GM23248 (cell line): ENCODE measurements around the gene DRC1. TPM values are rescaled to one million over a fixed set of nuclear protein-coding genes. Genes with fewer than 3 reads are reported as not detected.
"Not testable (repeated sequence)": the region's sequence is repeated elsewhere in the genome, so short reads cannot be mapped to it uniquely, and the experiment has no call there.

Source experiments
- DNase-seq: peaks from one replicate; pipeline ENCODE4 v3.0.0-alpha.2; 2015
- H2AFZ ChIP-seq: fragments of 200-600 bp; sonication (generic); 2 replicates; pipeline ENCODE4 v1.6.1; 2016; ENCODE audit warnings: antibody characterized with exemption
- H3F3A ChIP-seq: fragments of 200-600 bp; sonication (generic); 2 replicates; pipeline ENCODE4 v1.6.1; 2016; ENCODE audit warnings: mild to moderate bottlenecking, antibody characterized with exemption, mixed run types; ENCODE audit not compliant: insufficient read depth
- H3K27ac ChIP-seq: fragments of 200-600 bp; sonication (generic); 2 replicates; pipeline ENCODE4 v1.5.1; 2016; ENCODE audit warnings: mild to moderate bottlenecking
- H3K27me3 ChIP-seq: fragments of 200-600 bp; sonication (generic); replicated peaks from 2 replicates; pipeline ENCODE4 v1.6.1; 2016; ENCODE audit warnings: mild to moderate bottlenecking; ENCODE audit not compliant: insufficient read depth
- H3K36me3 ChIP-seq: fragments of 200-600 bp; sonication (generic); 2 replicates; pipeline ENCODE4 v1.6.1; 2016; ENCODE audit warnings: low read depth, mild to moderate bottlenecking
- H3K4me1 ChIP-seq: fragments of 200-600 bp; sonication (generic); 2 replicates; pipeline ENCODE4 v1.6.1; 2016; ENCODE audit warnings: mild to moderate bottlenecking; ENCODE audit not compliant: insufficient read depth
- H3K4me2 ChIP-seq: fragments of 200-600 bp; sonication (generic); one replicate; pipeline ENCODE4 v1.6.1; 2016; ENCODE audit warnings: mild to moderate bottlenecking; ENCODE audit not compliant: unreplicated experiment
- H3K4me3 ChIP-seq: fragments of 200-600 bp; sonication (generic); 2 replicates; pipeline ENCODE4 v1.5.1; 2016; ENCODE audit warnings: mild to moderate bottlenecking
- H3K79me2 ChIP-seq: fragments of 200-600 bp; sonication (generic); 2 replicates; pipeline ENCODE4 v1.6.1; 2016; ENCODE audit warnings: mild to moderate bottlenecking; ENCODE audit not compliant: insufficient read depth
- H3K9ac ChIP-seq: fragments of 200-600 bp; sonication (generic); 2 replicates; pipeline ENCODE4 v1.6.1; 2016; ENCODE audit warnings: mild to moderate bottlenecking
- H3K9me2 ChIP-seq: fragments of 200-600 bp; sonication (generic); 2 replicates; pipeline ENCODE4 v1.6.1; 2016; ENCODE audit warnings: mixed run types, mild to moderate bottlenecking, moderate library complexity; ENCODE audit not compliant: insufficient read depth
- H3K9me3 ChIP-seq: fragments of 200-600 bp; sonication (generic); one replicate; pipeline ENCODE4 v1.6.1; 2017; ENCODE audit warnings: low read depth
- H4K20me1 ChIP-seq: fragments of 200-600 bp; sonication (generic); 2 replicates; pipeline ENCODE4 v1.6.0; 2016; ENCODE audit not compliant: insufficient read depth
- EZH2 ChIP-seq: fragments of 200-600 bp; sonication (generic); IDR thresholded peaks from 2 replicates; pipeline ENCODE4 v1.6.1; 2018; ENCODE audit warnings: antibody characterized with exemption, mild to moderate bottlenecking; ENCODE audit not compliant: insufficient read depth, poor library complexity, severe bottlenecking
- EZH2phosphoT487 ChIP-seq: fragments of 200-600 bp; sonication (generic); IDR thresholded peaks from 2 replicates; pipeline ENCODE4 v1.6.1; 2018; ENCODE audit warnings: antibody characterized with exemption, moderate library complexity, mild to moderate bottlenecking, low read depth; ENCODE audit not compliant: insufficient read depth
- WGBS, 2 experiments: methylation state at CpG; one replicate each; pipeline ENCODE4 v1.1.6; 2015 to 2017; ENCODE audit warnings: low lambda C conversion rate in 2 of 2, low coverage in 1 of 2; ENCODE audit errors: missing lambda C conversion rate in 2 of 2; 5-methylcytosine and 5-hydroxymethylcytosine counted together
- in situ Hi-C: fragments of 300-500 bp; cut with MboI; formaldehyde crosslinking; loops from 2 replicates; pipeline ENCODE4 v1.15.0; 2020
- polyA plus RNA-seq: library from polyadenylated mRNA; unstranded; fragments of >200 nt; fragmentation: Nextera tagmentation; extraction: Ambion mirVana; gene quantifications from 2 replicates; pipeline ENCODE4 v1.2.1, GENCODE V29; 2016
- total RNA-seq: library from RNA; depleted of rRNA; stranded (reverse); fragments of >200 nt; shearing (Covaris generic); gene quantifications from 2 replicates; pipeline ENCODE4 v1.2.3, GENCODE V29; 2014

DRC1 gene
- total and polyA plus RNA-seq, 2 experiments from 2014 or later, result not detected

DNA sequence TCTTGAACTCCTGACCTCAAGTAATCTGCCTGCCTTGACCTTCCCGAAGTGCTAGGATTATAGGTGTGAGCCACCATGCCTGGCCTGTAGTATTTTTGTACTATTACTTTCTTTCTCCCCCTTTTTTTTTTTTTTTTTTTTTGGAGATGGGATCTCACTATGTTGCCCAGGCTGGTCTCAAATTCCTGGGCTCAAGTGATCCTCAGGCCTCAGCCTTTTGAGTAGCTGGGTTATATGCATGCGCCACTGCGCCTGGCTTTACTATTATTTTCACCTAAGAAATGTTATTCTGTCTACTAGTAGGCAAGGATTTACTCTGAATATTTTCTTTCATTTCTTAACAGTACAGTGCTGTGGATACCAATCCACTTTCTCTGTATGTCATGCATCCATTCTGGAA is 37.8 kb upstream of the DRC1 start:
- H3K4me2 ChIP-seq, result no peak overlapping the region

DNA sequence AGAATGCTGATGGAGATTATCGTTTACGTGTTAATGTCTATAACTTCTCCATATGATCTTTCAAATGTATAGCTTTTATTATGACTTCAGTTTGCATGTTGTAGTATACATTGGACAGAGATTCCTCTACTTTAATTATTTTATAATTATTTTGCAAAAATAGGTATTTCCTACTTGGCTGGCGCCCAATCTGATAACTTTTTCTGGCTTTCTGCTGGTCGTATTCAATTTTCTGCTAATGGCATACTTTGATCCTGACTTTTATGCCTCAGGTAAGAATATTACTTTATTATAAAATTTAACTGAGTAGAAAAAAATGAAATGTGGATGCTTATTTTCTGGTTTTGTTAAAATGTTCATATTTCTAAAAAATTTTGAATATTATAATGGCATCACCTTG is 37.1 kb upstream of the DRC1 start:
- WGBS, 2 experiments, result 98 to 99% methylated on average over 4 of the region's 4 CpGs
- H3K9me2 ChIP-seq, result no peaks in the 10 kb centered on the region
- no peaks in the 10 kb centered on the region for H3K9me3 ChIP-seq
- no peak overlapping the region for H3K4me3 ChIP-seq
- H3K36me3 ChIP-seq, result peaks cover 16% of the 10 kb centered on the region
- no peak overlapping the region for H3K27ac ChIP-seq
- DNase-seq, result no peak
- H3K79me2 ChIP-seq, result peaks cover 64% of the 10 kb centered on the region
- H3K9ac ChIP-seq, result no peak overlapping the region
- H4K20me1 ChIP-seq, result peaks cover 5% of the 10 kb centered on the region; the same call in 1 of the 2 replicates
- H3K4me1 ChIP-seq, result 0 out of 2 replicates have a peak, but pooled peaks cover 7% of the 10 kb centered on the region
- H2AFZ ChIP-seq, result no peak overlapping the region
- no peaks in the 10 kb centered on the region for H3F3A ChIP-seq
- no peaks in the 10 kb centered on the region for H3K27me3 ChIP-seq
- TF ChIP-seq EZH2, result no peak
- TF ChIP-seq EZH2phosphoT487, result no peak
- in situ Hi-C loops, result no loop called here
- H3K4me2 ChIP-seq, result no peak overlapping the region

More for the DNA sequence above, 37.8 kb upstream of the DRC1 start:
- in situ Hi-C loops, result no loop called here
- no peak for TF ChIP-seq EZH2
- no peak for TF ChIP-seq EZH2phosphoT487
- Histone ChIP-seq H3K27me3 (no peaks in the 10 kb centered on the region), H3K27ac (no peak overlapping the region), H3K79me2 (peaks cover 71% of the 10 kb centered on the region), H3K9me3 (no peaks in the 10 kb centered on the region), H3K36me3 (peaks cover 16% of the 10 kb centered on the region), H3K4me3 (no peak overlapping the region), H4K20me1 (peaks cover 5% of the 10 kb centered on the region; the same call in 1 of the 2 replicates), H3K9ac (no peak overlapping the region), H3F3A (no peaks in the 10 kb centered on the region), H3K4me1 (0 out of 2 replicates have a peak, but pooled peaks cover 7% of the 10 kb centered on the region), H2AFZ (no peak overlapping the region), H3K9me2 (no peaks in the 10 kb centered on the region)
- no peak for DNase-seq
- WGBS, 2 experiments, result 47 to 49% methylated on average over 3 of the region's 3 CpGs

DNA sequence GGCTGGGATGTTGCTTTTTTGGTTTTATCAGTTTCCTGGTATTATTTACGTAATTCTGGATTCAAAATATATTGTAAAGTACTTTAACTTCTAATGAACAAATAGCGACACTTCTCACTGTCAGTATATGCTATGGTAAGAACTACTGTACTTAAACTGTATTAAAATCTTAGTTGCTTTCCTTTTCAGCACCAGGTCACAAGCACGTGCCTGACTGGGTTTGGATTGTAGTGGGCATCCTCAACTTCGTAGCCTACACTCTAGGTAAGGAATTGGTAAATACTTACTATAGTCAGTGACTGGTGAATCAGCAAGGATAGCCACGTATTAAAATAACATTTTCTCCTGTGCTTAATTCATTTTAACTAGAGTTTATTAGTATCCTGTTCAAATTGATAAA is 34.8 kb upstream of the DRC1 start:
- H3K36me3 ChIP-seq, result peaks cover 16% of the 10 kb centered on the region
- no peaks in the 10 kb centered on the region for H3F3A ChIP-seq
- H3K4me1 ChIP-seq, result 0 out of 2 replicates have a peak, but pooled peaks cover 7% of the 10 kb centered on the region
- H3K9ac ChIP-seq, result no peak overlapping the region
- no peak for DNase-seq
- 81 to 83% methylated on average over 5 of the region's 5 CpGs for WGBS, 2 experiments
- no peak overlapping the region for H2AFZ ChIP-seq
- H3K4me3 ChIP-seq, result no peak overlapping the region
- peaks cover 41% of the 10 kb centered on the region for H3K79me2 ChIP-seq
- H3K4me2 ChIP-seq, result no peak overlapping the region
- H3K27ac ChIP-seq, result no peak overlapping the region
- H4K20me1 ChIP-seq, result peaks cover 5% of the 10 kb centered on the region; the same call in 1 of the 2 replicates
- no peaks in the 10 kb centered on the region for H3K27me3 ChIP-seq
- no peaks in the 10 kb centered on the region for H3K9me2 ChIP-seq
- TF ChIP-seq EZH2phosphoT487, result no peak
- no peak for TF ChIP-seq EZH2
- H3K9me3 ChIP-seq, result no peaks in the 10 kb centered on the region
- in situ Hi-C loops, result no loop called here

DNA sequence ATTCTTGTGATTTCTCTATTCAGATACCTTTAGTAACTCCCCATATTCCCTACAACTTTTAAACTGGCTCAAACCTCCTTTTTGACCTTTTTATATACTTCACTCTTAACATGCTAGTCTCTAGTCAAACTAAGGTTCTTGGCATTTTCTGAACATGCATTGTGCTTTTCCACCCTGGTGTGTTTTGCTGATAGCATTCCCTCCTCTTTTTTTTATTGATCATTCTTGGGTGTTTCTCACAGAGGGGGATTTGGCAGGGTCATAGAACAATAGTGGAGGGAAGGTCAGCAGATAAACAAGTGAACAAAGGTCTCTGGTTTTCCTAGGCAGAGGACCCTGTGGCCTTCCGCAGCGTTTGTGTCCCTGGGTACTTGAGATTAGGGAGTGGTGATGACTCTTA is 32.1 kb upstream of the DRC1 start:
- 63 to 94% methylated on average over 2 of the region's 2 CpGs for WGBS, 2 experiments
- H3F3A ChIP-seq, H3K4me2 ChIP-seq, H3K9me3 ChIP-seq, H4K20me1 ChIP-seq, H3K4me1 ChIP-seq, H3K27me3 ChIP-seq, H3K4me3 ChIP-seq, DNase-seq, H3K27ac ChIP-seq, H2AFZ ChIP-seq, H3K9ac ChIP-seq, H3K9me2 ChIP-seq, in situ Hi-C loops: not testable (repeated sequence)
- peaks cover 24% of the 10 kb centered on the region for H3K36me3 ChIP-seq
- H3K79me2 ChIP-seq, result peaks cover 14% of the 10 kb centered on the region

DNA sequence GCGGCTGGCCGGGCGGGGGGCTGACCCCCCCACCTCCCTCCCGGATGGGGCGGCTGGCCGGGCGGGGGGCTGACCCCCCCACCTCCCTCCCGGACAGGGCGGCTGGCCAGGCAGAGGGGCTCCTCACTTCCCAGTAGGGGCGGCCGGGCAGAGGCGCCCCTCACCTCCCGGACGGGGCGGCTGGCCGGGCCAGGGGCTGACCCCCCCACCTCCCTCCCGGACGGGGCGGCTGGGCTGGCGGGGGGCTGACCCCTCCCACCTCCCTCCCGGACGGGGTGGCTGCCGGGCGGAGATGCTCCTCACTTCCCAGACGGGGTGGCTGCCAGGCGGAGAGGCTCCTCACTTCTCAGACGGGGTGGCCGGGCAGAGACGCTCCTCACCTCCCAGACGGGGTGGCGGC is 30.8 kb upstream of the DRC1 start:
- H3K4me1 ChIP-seq, H3K79me2 ChIP-seq, H3K27me3 ChIP-seq, H3F3A ChIP-seq, H4K20me1 ChIP-seq, H3K4me3 ChIP-seq, H3K9me2 ChIP-seq, H2AFZ ChIP-seq, in situ Hi-C loops, H3K9me3 ChIP-seq, H3K27ac ChIP-seq, H3K4me2 ChIP-seq, H3K9ac ChIP-seq, DNase-seq: not testable (repeated sequence)
- 100% methylated on average over 4 of the region's 31 CpGs; no CpG with 5 or more reads in 1 of the 2 experiments for WGBS, 2 experiments
- H3K36me3 ChIP-seq, result peaks cover 27% of the 10 kb centered on the region
